GM21723 (cell line): Measurements from ENCODE around the gene HLA-DOA.

Experiments used
- ATAC-seq: cut with Tn5 transposase; IDR thresholded peaks from one replicate; pipeline ENCODE4 v1.9.1; 2021; ENCODE audit warnings: mild to moderate bottlenecking, moderate library complexity; ENCODE audit not compliant: unreplicated experiment

The HLA-DOA gene

GRCh38 chr6:32968093-32968866 lies 41.1 kb downstream of the HLA-DOA start, which contains the start of gene BRD2:
Gene BRD2, plus strand, starts transcription at chr6:32968594. Its CDS starts 4,305 bp downstream, at chr6:32972899.
- peak; percentile 37 for ATAC-seq

GRCh38 chr6:32967151-32968091 lies 42.0 kb downstream of the HLA-DOA start:
- ATAC-seq = no peak

GRCh38 chr6:32964776-32965175 lies 44.6 kb downstream of the HLA-DOA start:
- ATAC-seq = no peak

- no peak for ATAC-seq
Measured at GRCh38 chr6:32963866-32964265, 45.5 kb downstream of the HLA-DOA start.

- ATAC-seq = no peak
Measured at GRCh38 chr6:32962213-32962826, 47.1 kb downstream of the HLA-DOA start.

GRCh38 chr6:32960563-32960962 lies 48.8 kb downstream of the HLA-DOA start:
- ATAC-seq = no peak

GRCh38 chr6:32956176-32956575 lies 53.2 kb downstream of the HLA-DOA start:
- no peak for ATAC-seq

GRCh38 chr6:32954986-32955802 lies 54.2 kb downstream of the HLA-DOA start:
- ATAC-seq = no peak

- ATAC-seq = no peak
Measured at GRCh38 chr6:32954267-32954666, 55.1 kb downstream of the HLA-DOA start.
